Adrenal gland (tissue), 12 donors: ENCODE measurements around the gene UFD1. TPM values are rescaled to one million over a fixed set of nuclear protein-coding genes. Genes with fewer than 3 reads are reported as not detected.

ENCODE experiments used
- DNase-seq, 7 donors: peaks; one replicate each; pipeline ENCODE4 v3.0.0-alpha.2; 2019 to 2020
- H3K27ac ChIP-seq, 5 donors: fragments of 200-600 bp; sonication (generic) in 4 of 5; 1 replicate in 3 of 5; 2 replicates in 2 of 5; pipeline versions ENCODE4 v1.5.1 to v1.8.0; 2016 to 2020; ENCODE audit warnings: mild to moderate bottlenecking in 1 of 5
- H3K27me3 ChIP-seq: fragments of 200-600 bp; 2 replicates; pipeline ENCODE4 v1.8.0; 2021
- H3K36me3 ChIP-seq, 2 donors: fragments of 200-600 bp; replicated peaks in 1 of 2; 1 replicate in 1 of 2; 2 replicates in 1 of 2; pipeline versions ENCODE4 v1.5.1 to v1.8.0; 2018 to 2022
- H3K4me1 ChIP-seq, 2 donors: fragments of 200-600 bp; replicated peaks in 1 of 2; 1 replicate in 1 of 2; 2 replicates in 1 of 2; pipeline versions ENCODE4 v1.5.1 to v1.8.0; 2018 to 2021
- H3K4me3 ChIP-seq, 4 donors: fragments of 200-600 bp; sonication (generic) in 3 of 4; one replicate each; pipeline ENCODE4 v1.5.1; 2016 to 2018
- H3K9me3 ChIP-seq, 3 donors: fragments of 200-600 bp; sonication (generic) in 1 of 3; replicated peaks in 1 of 3; 1 replicate in 2 of 3; 2 replicates in 1 of 3; pipeline versions ENCODE4 v1.5.1 to v1.8.0; 2016 to 2021
- POLR2A ChIP-seq, 2 donors: fragments of 450-650 bp; IDR thresholded peaks; one replicate each; pipeline ENCODE4 v1.6.1; 2017; ENCODE audit warnings: antibody characterized with exemption in 2 of 2, mild to moderate bottlenecking in 2 of 2, moderate library complexity in 1 of 2
- WGBS, 4 donors: extraction: QIAGEN DNeasy Blood & Tissue Kit in 2 of 4; methylation state at CpG; one replicate each; pipeline versions ENCODE4 v1.1.5 to v1.1.7; 2013 to 2017; 5-methylcytosine and 5-hydroxymethylcytosine counted together
- intact Hi-C, 2 donors: fragments of 100-400 bp; cut with DNase I; formaldehyde crosslinking; loops; one replicate each; pipeline versions ENCODE4 v1.14.1 to v1.15.0; 2022 to 2023
- polyA plus RNA-seq, 3 donors: library from polyadenylated mRNA; stranded (reverse); fragments of 200-250 nt in 2 of 3; fragments of 350-450 nt in 1 of 3; fragmentation: Illumina TruSeq in 1 of 3; extraction: RNeasy Lipid Tissue Mini Kit (QIAGEN cat#74804) in 1 of 3; gene quantifications; one replicate each; pipeline ENCODE4 v1.2.3, GENCODE V29; 2013 to 2014
- total RNA-seq, 9 donors: library from RNA; depleted of rRNA in 4 of 9; stranded (reverse); fragments of >200 nt in 4 of 9; fragments of 120-200 nt in 1 of 9; fragmentation: NEBNext Ultra II Directional in 1 of 9; extraction: Animal tissue kit (Norgen Biotek cat#: 25700) in 1 of 9; gene quantifications; one replicate each; pipeline versions ENCODE4 v1.1.0 to v1.2.4, GENCODE V29; 2013 to 2023
- TF ChIP-seq, protein P1 (sequence below), 6 experiments: fragments of 450-650 bp in 4 of 6; fragments of 200-600 bp in 2 of 6; sonication (generic) in 1 of 6; IDR thresholded peaks; 1 replicate in 5 of 6; 2 replicates in 1 of 6; pipeline versions ENCODE4 v1.5.1 to v1.8.0; 2016 to 2021; ENCODE audit warnings: antibody characterized with exemption in 6 of 6, mild to moderate bottlenecking in 2 of 6, moderate library complexity in 1 of 6
- donor health status: healthy with polysubstance abuse.
- donor health status: Bipolar disorder and iron deficiency.
- donor health status: DM: yes; HTN: yes; CAD: no.
- donor health status: DM: no; HTN: no; CAD: no.
- donor health status: DM: no; HTN: no; CAD: no.
- donor health status: DM: yes; HTN: yes; CAD: no.

Gene UFD1
- total and polyA plus RNA-seq, 12 donors: 20.1 to 128 (median 45.6) TPM

DNA sequence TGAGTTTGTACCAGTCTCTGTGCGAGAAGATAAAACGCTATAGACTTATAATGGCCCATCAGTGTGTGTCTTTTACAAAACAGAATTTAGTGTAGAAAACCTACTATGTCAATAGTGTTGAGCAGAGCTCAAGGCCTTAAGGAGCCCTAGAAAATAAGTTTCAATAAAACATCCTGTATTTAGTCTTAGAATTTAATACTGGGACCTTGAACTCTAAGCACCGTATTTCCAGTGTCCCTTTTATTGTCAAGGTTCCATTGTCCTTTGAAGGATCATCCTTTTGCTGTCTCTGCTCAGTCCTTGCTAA lies 17.3 kb upstream of the UFD1 start:
- no peaks in the 10 kb centered on the region for H3K4me1 ChIP-seq
- no peak overlapping the region for H3K27ac ChIP-seq
- H3K4me3 ChIP-seq: no peak overlapping the region
- no peaks in the 10 kb centered on the region for H3K36me3 ChIP-seq
- TF ChIP-seq, protein P1, sequence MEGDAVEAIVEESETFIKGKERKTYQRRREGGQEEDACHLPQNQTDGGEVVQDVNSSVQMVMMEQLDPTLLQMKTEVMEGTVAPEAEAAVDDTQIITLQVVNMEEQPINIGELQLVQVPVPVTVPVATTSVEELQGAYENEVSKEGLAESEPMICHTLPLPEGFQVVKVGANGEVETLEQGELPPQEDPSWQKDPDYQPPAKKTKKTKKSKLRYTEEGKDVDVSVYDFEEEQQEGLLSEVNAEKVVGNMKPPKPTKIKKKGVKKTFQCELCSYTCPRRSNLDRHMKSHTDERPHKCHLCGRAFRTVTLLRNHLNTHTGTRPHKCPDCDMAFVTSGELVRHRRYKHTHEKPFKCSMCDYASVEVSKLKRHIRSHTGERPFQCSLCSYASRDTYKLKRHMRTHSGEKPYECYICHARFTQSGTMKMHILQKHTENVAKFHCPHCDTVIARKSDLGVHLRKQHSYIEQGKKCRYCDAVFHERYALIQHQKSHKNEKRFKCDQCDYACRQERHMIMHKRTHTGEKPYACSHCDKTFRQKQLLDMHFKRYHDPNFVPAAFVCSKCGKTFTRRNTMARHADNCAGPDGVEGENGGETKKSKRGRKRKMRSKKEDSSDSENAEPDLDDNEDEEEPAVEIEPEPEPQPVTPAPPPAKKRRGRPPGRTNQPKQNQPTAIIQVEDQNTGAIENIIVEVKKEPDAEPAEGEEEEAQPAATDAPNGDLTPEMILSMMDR (IDR thresholded peaks at IDR 0.05): no peak
- TF ChIP-seq POLR2A (IDR thresholded peaks at IDR 0.05): no peak
- 77 to 90% (median 84%) methylated on average over 3 of the region's 3 CpGs for WGBS, 4 donors
- H3K27me3 ChIP-seq: no peaks in the 10 kb centered on the region
- intact Hi-C loops: loop anchor here in 1 of 2 donors (5.0 kb wide), 1 partner anchor 211 kb away; no protein-coding TSS in a partner anchor
- no peaks in the 10 kb centered on the region for H3K9me3 ChIP-seq
- no peak for DNase-seq

DNA sequence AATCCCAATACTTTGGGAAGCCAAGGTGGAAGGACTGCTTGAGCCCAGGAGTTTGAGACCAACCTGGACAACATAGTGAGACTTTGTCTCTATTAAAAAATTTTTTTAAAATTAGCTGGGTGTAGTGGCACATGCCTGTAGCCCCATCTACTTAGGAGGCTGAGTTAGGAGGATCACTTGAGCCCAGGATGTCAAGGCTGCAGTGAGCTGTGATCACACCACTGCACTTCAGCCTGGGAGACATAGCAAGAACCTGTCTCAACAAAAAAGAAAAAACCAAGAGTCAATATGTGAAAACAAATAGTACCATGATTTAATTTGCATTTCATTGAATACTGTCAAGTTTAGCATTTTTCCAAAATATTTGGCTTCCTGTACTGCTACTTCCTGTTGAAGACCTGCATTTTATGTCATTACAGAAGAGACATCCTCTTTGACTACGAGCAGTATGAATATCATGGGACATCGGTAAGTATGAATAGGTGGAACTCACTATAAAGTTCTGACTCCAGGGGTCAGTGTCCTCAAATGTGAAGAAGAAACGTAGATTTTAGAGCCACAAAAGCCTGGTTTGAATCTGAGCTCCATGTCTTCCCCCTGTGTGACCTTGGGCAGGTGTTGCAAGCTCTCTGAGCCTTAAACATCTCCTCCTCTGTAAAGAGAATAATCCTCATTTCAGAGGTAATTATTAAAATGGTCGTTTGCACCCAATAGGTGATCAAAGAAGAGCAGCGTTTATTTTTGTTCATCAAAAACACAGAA lies 16.8 kb upstream of the UFD1 start:
- intact Hi-C loops: loop anchor here in 1 of 2 donors (5.0 kb wide), 1 partner anchor 212 kb away; no protein-coding TSS in a partner anchor
- no peak for DNase-seq
- Histone ChIP-seq H3K27me3 (no peaks in the 10 kb centered on the region), H3K36me3 (no peaks in the 10 kb centered on the region), H3K27ac (no peak overlapping the region), H3K4me1 (no peaks in the 10 kb centered on the region), H3K9me3 (no peaks in the 10 kb centered on the region), H3K4me3 (no peak overlapping the region)
- TF ChIP-seq, protein P1 (IDR thresholded peaks at IDR 0.05): peak in 1 of 6 experiments; percentile 15
- TF ChIP-seq POLR2A (IDR thresholded peaks at IDR 0.05): no peak
- WGBS, 4 donors: 66 to 81% (median 73%) methylated on average over 5 of the region's 5 CpGs

DNA sequence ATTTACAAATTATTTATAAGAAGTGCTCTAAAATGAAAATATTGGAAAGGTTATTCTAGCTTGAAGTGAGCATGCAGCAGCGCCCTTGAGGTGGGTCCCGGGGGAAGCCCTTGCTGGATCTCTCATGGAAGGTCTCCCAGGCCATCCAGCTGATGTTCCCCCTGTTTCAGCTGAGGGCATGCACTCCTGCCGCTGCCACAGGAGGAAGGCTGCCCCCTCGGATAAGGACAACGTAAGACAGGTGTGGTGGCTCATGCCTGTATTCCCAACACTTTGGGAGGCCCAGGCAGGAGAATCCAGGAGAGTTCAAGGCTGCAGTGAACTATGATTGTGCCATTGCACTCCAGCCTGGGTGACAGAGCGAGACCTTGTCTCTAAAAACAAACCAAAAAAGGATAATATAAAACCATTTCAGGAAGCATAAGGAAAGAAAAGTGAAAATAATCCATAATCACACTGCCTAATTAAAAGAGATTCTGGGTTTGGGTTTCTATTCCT lies 15.7 kb upstream of the UFD1 start:
- no peaks in the 10 kb centered on the region for H3K27me3 ChIP-seq
- 88 to 96% (median 91%) methylated on average over 5 to 6 of the region's 6 CpGs for WGBS, 4 donors
- H3K4me1 ChIP-seq: no peaks in the 10 kb centered on the region
- TF ChIP-seq, protein P1 (IDR thresholded peaks at IDR 0.05): no peak
- no peak for TF ChIP-seq POLR2A (IDR thresholded peaks at IDR 0.05)
- no peak overlapping the region for H3K27ac ChIP-seq
- DNase-seq: no peak
- intact Hi-C loops: loop anchor here in 1 of 2 donors (5.0 kb wide), 1 partner anchor 213 kb away; no protein-coding TSS in a partner anchor
- H3K4me3 ChIP-seq: no peak overlapping the region
- H3K9me3 ChIP-seq: no peaks in the 10 kb centered on the region
- H3K36me3 ChIP-seq: no peaks in the 10 kb centered on the region

DNA sequence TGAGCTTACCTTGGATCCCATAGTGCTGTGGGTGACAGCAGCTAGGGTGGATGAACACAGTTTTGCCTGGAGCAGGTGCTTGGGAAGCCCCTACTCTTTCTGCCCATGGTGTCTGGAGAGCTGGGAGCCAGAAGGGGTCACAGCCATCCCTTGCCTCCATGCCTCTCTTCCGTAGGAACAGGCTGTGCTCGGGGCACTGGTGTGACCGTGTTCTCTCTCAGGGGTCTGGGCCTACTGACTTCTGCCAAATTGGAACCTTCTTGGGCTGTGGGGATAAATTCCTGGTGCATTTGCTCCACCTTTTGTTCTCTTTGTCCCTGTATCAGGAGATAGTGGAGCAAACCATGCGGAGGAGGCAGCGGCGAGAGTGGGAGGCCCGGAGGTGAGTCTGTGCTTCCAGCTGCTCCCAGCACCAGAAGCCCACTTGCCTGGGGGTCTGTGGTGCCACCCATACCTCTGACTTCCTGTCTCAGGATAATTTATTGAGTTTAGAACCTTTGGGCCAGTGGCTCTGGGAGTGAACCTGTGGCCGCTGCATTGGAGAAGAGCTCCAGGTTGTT lies 15.1 kb upstream of the UFD1 start:
- no peaks in the 10 kb centered on the region for H3K27me3 ChIP-seq
- WGBS, 4 donors: 97 to 100% (median 98%) methylated on average over 8 of the region's 8 CpGs
- no peak overlapping the region for H3K4me3 ChIP-seq
- no peaks in the 10 kb centered on the region for H3K4me1 ChIP-seq
- TF ChIP-seq POLR2A (IDR thresholded peaks at IDR 0.05): no peak
- TF ChIP-seq, protein P1 (IDR thresholded peaks at IDR 0.05): no peak
- H3K27ac ChIP-seq: no peak overlapping the region
- no peak for DNase-seq
- H3K36me3 ChIP-seq: no peaks in the 10 kb centered on the region
- H3K9me3 ChIP-seq: no peaks in the 10 kb centered on the region
- intact Hi-C loops: no loop called here
